ENCODE measurements around the gene SLC43A3.

SLC43A3 gene

DNA sequence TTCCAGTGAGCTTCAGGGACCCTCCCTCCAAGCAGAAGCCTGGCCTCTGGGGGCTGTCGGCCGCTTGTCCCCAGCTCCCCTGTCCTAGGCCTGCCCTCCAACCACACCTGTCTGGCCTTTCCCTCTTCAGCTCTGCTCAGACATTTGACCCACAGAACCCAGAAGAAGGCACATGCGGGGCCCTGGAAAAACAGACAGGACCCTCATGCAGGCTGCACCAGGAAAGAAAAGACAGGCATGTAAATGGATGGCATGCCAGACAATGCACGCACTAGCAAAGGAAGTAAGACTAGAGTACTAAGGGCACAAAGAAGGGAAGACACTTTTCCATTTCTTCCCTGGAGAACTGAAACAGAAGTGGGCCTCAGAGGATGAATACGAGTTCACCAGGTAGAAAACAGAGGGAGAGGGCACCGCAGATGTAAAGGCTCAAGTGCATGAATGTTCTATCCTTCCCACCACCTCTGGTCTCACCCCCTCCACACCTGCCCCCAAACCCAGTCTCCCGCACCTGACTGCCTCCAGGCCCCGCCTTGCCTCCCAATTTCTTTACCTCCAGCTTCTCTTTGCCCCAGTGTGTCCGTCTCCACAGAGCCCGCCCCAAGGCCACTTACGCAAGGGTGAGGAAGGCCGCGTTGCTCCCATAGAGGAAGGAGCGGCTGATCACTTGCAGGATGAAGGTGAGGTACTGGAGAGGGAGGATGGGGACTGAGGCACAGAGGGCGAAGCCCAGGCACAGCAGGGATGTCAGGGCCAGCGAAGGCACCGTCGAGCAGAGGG, 17.4 kb downstream of the SLC43A3 start:
- TF ChIP-seq GATA2 (IDR thresholded peaks at IDR 0.05; ENCODE audit: low read depth, low read length) (no peak), GATA3 (IDR thresholded peaks at IDR 0.05; ENCODE audit: low read depth, low read length) (no peak)

DNA sequence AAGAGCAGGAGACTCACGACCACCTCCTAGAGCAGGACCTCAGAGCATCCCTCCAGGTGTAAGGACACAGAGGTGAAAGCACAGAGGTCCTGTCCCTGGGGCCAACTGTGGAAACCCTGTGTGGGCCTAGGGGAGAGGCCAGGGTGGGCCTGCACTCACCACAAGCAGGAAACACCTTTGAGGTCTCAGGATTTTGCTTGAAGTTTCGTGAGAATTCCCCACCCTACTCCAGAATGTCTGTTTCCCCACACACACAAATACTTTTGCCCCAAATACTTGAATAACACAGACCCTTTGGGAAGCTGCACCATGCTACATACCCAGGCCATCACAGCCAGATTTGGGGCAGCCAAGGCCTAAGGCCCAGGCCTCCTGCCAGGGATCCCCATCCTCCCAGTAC, 18.1 kb downstream of the SLC43A3 start:
- TF ChIP-seq GATA3 (IDR thresholded peaks at IDR 0.05; ENCODE audit: low read depth, low read length) (no peak), GATA2 (IDR thresholded peaks at IDR 0.05; ENCODE audit: low read depth, low read length) (no peak)

DNA sequence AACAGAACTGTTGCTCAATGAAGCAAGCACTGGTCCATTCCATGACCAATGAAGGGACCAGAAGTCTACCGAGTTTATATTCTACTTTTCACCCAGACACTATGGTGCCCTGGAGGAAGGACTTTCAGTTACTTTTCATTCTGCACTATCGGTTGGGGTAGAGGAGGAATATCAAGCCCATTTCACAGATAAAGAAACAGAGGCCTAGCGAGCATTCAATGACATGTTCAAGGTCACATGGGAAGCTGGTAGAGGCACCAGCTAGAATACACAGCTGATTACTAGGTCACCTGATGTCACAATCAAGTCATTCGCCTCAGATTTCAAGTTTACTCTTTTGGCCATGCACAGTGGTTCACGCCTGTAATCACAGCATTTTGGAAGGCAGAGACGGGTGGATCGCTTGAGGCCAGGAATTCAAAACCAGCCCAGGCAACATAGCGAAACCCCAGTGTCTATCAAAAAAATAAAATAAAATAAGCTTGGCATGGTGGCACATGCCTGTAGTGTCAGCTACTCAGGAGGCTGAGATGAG, 18.9 kb downstream of the SLC43A3 start:
- TF ChIP-seq GATA2 (IDR thresholded peaks at IDR 0.05; ENCODE audit: low read depth, low read length) (no peak), GATA3 (IDR thresholded peaks at IDR 0.05; ENCODE audit: low read depth, low read length) (no peak)

DNA sequence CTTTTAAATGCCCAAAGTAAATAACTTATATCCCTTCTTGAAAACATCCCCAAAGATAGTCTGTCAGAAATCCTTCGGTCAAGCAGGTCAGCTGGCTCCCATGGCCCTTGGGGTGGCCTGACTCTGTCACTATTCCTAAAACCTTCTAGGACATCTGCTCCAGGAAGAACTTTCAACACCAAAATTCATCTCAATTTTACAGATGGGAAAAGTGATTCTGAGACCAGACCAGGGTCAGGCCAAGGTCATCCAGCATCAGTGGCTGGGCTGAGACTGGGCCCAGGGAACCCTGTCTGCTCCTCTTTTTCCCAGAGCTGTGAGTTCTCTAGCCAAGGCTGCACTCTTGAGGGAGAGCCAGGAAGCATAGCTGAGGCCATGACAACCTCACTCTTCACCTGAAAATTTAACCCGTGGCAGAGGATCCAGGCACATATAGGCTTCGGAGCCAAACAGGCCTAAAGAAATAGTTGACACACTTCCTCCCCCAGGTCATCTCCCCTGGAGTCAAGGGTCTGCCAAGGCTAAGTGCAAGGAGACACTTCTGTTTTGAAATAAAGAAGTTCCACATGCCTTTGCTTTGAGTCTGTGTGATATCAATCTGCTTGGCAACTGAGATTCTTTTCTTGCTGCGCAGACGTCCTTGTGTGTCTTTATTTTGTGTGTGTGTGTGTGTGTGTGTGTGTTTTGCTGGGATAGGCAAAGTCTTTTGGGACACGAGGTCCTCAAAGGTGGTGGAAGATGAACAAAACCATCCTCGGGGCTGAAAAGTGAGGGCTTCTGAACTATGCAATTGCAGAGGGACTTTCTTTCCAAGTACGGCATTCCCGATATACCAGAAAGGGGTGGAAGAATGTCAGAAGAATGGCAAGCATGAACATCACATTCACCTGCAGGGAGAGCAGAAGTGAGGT, 19.7 kb downstream of the SLC43A3 start:
- TF ChIP-seq GATA3 (IDR thresholded peaks at IDR 0.05; ENCODE audit: low read depth, low read length) (no peak), GATA2 (IDR thresholded peaks at IDR 0.05; ENCODE audit: low read depth, low read length) (no peak)

DNA sequence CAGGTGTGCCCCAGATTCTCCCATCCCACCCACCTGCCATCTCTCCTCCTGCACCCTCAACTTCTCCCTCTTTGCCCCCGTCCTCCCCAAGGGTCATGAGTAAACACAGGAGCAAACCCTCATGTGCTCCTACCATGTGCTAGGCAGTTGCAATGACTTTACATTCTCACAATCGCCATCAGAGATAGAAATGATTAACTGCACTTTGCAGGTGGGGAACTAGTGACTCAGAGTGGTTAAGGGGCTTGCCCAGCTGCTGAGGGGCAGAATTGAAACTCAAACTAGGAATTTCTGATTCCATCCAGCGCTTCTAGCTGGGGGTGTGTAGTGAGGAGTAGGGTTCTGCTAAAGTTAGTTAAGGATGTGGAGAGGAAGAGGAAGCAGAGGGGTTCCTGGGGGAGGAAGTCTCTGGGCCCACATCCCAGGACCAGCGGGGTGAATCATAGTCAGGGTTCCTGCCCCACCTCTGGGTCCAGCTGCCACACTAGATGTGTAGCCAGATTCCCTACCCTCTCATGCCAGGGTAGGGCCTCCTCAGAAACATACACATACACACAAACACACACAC, 20.5 kb downstream of the SLC43A3 start:
- no peak for TF ChIP-seq GATA2 (IDR thresholded peaks at IDR 0.05; ENCODE audit: low read depth, low read length)
- TF ChIP-seq GATA3 (IDR thresholded peaks at IDR 0.05; ENCODE audit: low read depth, low read length), result no peak

DNA sequence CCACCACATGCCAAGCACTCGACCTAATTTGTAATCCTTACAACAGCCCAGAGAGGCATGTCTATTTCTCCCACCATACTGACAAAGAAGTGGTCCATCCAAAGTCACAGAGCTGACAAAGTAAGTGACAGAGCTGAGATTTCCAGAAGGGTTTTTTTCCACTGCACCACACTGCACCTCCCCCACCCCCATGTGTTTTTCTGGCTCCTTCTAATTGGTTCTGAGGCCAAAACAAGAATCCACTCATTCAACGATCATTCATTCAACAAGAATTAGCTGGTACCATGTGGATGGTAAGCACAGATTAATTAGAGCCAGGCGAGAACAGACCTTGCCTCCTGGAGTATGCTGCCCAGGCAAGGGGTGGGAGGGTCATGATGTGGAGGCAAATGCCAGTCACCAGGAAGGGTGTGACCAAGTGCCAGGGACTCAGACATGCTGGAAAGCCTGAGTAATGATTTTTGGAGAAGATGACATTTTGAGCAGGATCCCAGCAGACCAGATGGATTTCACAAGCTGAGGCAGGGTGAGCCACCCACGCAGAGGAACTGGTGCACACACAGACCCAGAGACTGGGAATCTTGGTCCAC, 21.6 kb downstream of the SLC43A3 start:
- no peak for TF ChIP-seq GATA2 (IDR thresholded peaks at IDR 0.05; ENCODE audit: low read depth, low read length)

DNA sequence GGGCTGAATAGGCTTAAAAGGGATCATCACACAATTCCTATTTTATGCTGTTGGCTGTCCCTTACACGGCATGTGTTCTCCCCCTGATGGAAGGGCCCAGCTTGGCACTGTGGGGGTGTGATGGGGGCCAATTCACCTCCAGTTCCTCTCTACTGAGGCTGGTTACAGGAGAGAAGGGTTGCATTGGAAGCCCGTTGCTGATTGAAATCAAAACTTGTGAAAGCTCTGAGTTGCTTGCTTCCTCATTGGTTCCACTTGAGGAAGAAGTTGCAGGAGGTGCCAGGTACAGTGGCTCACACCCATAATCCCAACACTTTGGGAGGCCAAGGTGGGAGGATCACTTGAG, 23.1 kb downstream of the SLC43A3 start:
- no peak for TF ChIP-seq GATA3 (IDR thresholded peaks at IDR 0.05; ENCODE audit: low read depth, low read length)
- no peak for TF ChIP-seq GATA2 (IDR thresholded peaks at IDR 0.05; ENCODE audit: low read depth, low read length)

DNA sequence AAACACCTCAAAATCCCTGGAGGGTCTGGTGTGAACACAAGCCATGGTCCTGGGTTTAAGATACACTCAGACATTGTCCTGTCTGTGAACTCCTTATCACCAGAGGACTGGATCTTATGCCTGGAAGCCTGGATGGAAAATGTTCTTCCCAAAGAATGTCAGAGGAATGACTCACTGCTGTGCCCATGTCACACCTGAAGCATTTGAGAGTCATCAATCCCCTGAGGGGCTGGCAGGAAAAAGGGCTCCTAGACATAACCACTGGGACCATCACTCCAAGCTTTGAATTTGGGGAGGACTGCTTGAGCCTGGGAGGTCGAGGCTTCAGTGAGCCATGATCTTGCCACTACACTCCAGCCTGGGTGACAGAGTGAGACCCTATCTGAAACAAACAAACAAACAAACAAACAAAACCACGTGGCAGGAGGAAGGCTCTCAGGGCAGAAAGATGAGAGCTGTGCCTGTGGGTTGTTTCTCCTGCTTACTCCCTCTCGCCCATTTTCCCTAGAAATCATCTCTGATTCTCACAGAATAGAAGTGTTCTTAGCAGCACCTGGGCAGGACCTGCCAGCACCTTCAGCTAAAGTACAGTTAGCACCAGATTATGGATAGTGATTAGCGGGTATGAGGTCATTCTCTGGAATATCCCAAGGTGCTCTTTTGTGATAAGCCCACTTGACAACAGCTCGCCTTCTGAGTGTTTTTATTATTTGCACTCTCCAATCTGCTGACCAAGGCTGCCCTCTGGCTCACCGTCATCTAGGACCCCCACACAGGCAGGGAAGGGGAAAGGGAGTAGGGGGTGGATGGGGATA, 24.5 kb downstream of the SLC43A3 start:
- no peak for TF ChIP-seq GATA2 (IDR thresholded peaks at IDR 0.05; ENCODE audit: low read depth, low read length)
- TF ChIP-seq GATA3 (IDR thresholded peaks at IDR 0.05; ENCODE audit: low read depth, low read length), result no peak

DNA sequence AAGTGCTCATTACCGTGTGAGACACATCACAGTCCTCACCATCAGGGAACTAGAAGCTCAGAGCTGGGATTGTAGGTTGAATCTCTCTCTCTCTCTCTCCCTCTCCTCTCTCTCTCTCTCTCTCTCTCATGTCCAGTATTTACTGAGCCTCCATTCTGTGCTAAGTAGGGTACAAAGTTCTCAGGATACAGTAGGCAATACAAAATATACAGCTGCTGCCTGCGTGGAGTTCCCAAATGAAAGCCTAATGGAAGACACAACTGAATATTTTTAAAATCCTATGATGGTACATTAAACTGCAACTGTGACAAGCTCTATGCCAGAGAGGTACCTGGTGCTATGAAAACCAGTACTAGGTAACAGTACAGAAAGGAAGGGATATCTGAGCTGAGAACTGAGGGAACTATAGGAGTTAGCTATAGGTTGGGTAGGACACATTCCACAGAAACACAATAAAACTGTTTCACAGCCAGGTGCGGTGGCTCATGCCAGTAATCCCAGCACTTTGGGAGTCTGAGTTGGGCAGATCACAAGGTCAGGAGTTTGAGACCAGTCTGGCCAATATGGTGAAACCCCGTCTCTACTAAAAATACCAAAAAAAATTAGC, 26.8 kb downstream of the SLC43A3 start:
- TF ChIP-seq GATA2 (IDR thresholded peaks at IDR 0.05; ENCODE audit: low read depth, low read length) (no peak), GATA3 (IDR thresholded peaks at IDR 0.05; ENCODE audit: low read depth, low read length) (no peak)

DNA sequence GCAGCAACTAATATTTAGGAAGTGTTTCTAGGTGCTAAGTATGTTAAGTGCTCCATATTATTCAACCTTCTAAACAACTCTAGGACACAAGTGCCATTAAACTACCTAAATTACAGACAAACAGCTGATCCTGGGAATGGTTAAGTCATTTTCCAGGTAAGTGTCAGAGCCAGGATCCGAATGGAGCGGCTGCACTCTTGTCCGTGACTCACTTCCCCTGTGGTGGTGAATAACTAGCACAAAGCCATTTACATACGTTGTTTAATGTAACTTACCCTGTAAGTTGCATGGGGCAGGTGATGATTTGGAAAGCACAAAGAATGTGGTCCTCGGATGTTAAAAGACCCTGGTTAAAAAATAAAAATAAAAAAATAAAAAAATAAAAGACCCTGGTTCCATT, 27.7 kb downstream of the SLC43A3 start:
- TF ChIP-seq GATA2 (IDR thresholded peaks at IDR 0.05; ENCODE audit: low read depth, low read length) (no peak), GATA3 (IDR thresholded peaks at IDR 0.05; ENCODE audit: low read depth, low read length) (no peak)

DNA sequence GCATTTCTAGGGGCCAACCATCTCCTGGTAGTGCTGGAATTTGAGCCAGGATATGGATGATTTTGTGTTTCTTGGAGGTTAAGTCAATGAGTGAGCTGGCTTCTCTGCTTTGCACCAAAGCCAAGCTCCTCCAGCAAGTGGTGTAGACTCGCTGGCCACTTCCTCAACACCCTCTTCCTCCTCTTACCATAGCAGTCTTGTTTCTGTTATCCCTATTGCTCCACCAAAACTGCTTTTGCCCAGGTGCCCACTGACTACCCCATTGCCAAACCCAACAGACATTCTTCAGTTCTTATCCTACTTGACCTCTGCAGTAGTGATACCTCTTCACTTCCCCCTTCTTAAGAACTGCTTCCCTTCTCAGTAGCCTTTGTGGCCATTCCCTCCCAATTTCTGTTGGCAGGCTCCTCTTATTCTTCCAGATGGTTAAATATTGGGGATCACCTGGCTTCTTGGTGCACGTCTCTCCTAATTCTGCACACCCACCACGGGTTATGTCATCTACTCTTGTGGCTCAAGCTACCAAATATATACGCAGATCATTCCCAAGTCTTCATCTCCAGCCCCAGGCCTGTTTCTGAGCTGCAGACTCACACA, 29.4 kb downstream of the SLC43A3 start:
- TF ChIP-seq GATA3 (IDR thresholded peaks at IDR 0.05; ENCODE audit: low read depth, low read length) (no peak), GATA2 (IDR thresholded peaks at IDR 0.05; ENCODE audit: low read depth, low read length) (no peak)

DNA sequence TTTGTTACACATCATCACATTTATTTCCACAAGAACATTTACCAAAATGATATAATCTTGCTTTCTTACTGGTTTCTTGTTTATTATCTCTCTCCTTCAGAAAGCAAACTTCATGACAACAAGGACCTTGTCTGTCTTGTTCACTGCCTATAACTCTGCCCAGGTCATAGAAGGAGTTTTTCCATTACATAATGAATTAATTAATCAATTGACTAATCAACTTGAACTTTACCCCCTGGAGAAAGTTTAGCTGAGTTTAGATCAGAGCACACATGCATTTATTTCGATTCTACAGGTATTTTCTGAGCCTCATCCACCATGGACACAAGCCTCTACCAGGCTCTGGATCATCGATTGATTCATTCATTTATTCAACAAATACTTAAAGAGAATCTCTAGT, 30.2 kb downstream of the SLC43A3 start:
- TF ChIP-seq GATA2 (IDR thresholded peaks at IDR 0.05; ENCODE audit: low read depth, low read length) (no peak), GATA3 (IDR thresholded peaks at IDR 0.05; ENCODE audit: low read depth, low read length) (no peak)
